Peyer's patch (tissue), 4 donors: Measurements from ENCODE around the gene MYO5C.

ENCODE experiments used
- POLR2A ChIP-seq, 2 donors: fragments of 450-650 bp; IDR thresholded peaks; one replicate each; pipeline ENCODE4 v1.5.1; 2017; ENCODE audit warnings: antibody characterized with exemption in 2 of 2, mild to moderate bottlenecking in 2 of 2, moderate library complexity in 2 of 2
- TF ChIP-seq, protein P1 (sequence below), 6 experiments: fragments of 450-650 bp in 4 of 6; fragments of 200-600 bp in 2 of 6; sonication (generic) in 1 of 6; IDR thresholded peaks; one replicate each; pipeline ENCODE4 v1.5.1; 2017 to 2019; ENCODE audit warnings: antibody characterized with exemption in 6 of 6, mild to moderate bottlenecking in 3 of 6, moderate library complexity in 1 of 6

- TF ChIP-seq, protein P1, sequence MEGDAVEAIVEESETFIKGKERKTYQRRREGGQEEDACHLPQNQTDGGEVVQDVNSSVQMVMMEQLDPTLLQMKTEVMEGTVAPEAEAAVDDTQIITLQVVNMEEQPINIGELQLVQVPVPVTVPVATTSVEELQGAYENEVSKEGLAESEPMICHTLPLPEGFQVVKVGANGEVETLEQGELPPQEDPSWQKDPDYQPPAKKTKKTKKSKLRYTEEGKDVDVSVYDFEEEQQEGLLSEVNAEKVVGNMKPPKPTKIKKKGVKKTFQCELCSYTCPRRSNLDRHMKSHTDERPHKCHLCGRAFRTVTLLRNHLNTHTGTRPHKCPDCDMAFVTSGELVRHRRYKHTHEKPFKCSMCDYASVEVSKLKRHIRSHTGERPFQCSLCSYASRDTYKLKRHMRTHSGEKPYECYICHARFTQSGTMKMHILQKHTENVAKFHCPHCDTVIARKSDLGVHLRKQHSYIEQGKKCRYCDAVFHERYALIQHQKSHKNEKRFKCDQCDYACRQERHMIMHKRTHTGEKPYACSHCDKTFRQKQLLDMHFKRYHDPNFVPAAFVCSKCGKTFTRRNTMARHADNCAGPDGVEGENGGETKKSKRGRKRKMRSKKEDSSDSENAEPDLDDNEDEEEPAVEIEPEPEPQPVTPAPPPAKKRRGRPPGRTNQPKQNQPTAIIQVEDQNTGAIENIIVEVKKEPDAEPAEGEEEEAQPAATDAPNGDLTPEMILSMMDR (IDR thresholded peaks at IDR 0.05): no peak
- no peak for TF ChIP-seq POLR2A (IDR thresholded peaks at IDR 0.05)
These were observed 13.5 kb upstream of the MYO5C start for GRCh38 chr15:52309154-52309548.
